ES-I3 (cell line): ENCODE results near the gene SAMD5.

Source experiments
- H3K36me3 ChIP-seq: 2 replicates; pipeline ENCODE4 v1.6.1; 2013; ENCODE audit warnings: mild to moderate bottlenecking, low read length, control low read depth, moderate library complexity; ENCODE audit not compliant: insufficient read depth
- H3K4me1 ChIP-seq: 2 replicates; pipeline ENCODE4 v1.6.1; 2013; ENCODE audit warnings: mild to moderate bottlenecking, control low read depth, low read length; ENCODE audit not compliant: insufficient read depth
- H3K9ac ChIP-seq: 2 replicates; pipeline ENCODE4 v1.6.1; 2013; ENCODE audit warnings: low read depth, mild to moderate bottlenecking, low read length, moderate library complexity
- H3K9me3 ChIP-seq: 2 replicates; pipeline ENCODE4 v1.6.1; 2013; ENCODE audit warnings: mild to moderate bottlenecking, low read length, moderate library complexity; ENCODE audit not compliant: control insufficient read depth, insufficient read depth

The SAMD5 gene

GRCh38 chr6:147567141-147567805, 58.8 kb downstream of the SAMD5 start:
- no peaks in the 10 kb centered on the region for H3K36me3 ChIP-seq
- no peaks in the 10 kb centered on the region for H3K4me1 ChIP-seq
- no peak overlapping the region for H3K9ac ChIP-seq
- H3K9me3 ChIP-seq: no peaks in the 10 kb centered on the region

DNA sequence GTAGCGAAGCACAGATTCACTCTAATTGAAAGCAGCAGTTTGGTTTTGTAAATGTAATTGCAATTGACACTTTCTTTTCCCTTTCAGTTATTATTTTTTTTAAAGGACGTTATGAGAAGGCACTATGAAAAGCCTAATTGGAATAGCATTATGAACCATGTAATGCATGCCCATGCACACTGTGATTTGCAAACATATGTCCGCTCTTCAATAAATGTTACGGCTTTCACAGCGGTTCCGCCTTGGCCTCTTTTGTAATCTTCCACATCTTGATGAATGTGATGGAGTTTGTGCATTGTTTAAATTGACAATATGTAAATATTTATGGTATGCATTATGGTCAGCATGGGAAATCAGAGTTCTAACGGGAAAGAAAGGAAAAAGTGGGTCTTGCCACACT, 61.3 kb downstream of the SAMD5 start:
- H3K36me3 ChIP-seq: no peaks in the 10 kb centered on the region
- H3K4me1 ChIP-seq: no peaks in the 10 kb centered on the region
- no peak overlapping the region for H3K9ac ChIP-seq
- no peaks in the 10 kb centered on the region for H3K9me3 ChIP-seq

DNA sequence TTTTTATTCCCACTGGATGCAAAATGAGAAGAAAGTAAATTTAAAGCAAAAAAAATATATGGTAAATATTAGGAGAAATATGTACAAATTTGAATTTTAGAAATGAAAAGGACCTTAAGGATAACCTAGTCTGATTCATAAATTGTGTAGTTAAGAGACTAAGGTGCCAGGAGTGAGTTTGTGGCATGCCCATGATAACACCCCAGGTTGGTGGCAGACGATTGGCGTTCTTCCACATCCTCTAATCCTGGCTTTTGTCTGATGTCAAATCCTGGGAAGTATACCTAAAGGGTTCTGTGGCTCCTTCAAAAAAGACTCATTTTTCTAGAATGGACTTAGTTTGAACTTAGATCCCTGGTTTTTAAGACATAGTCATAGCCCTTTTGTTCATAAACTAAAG, 62.2 kb downstream of the SAMD5 start:
- no peak overlapping the region for H3K9ac ChIP-seq
- H3K9me3 ChIP-seq: no peaks in the 10 kb centered on the region
- H3K36me3 ChIP-seq: no peaks in the 10 kb centered on the region
- no peaks in the 10 kb centered on the region for H3K4me1 ChIP-seq

DNA sequence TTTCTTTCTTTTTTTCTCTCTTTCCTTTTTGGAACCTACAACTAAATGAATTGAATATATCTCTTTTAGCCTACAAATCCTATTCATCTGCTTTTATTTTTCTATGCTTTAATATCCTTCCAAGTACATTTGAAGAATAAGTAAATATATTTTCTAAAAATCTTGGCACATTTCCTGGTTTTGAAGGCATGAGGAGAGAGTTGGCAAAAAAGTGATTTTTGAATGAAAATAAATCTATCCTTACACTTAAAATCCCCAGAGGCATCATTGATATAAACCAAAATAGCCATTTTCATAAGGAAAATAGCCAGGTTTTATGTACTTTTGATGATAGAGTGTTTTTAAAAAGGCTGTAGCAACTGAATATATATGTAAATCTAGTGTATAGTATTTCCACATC, 69.0 kb downstream of the SAMD5 start:
- H3K36me3 ChIP-seq: no peaks in the 10 kb centered on the region
- H3K9ac ChIP-seq: no peak overlapping the region
- no peaks in the 10 kb centered on the region for H3K9me3 ChIP-seq
- H3K4me1 ChIP-seq: no peaks in the 10 kb centered on the region

DNA sequence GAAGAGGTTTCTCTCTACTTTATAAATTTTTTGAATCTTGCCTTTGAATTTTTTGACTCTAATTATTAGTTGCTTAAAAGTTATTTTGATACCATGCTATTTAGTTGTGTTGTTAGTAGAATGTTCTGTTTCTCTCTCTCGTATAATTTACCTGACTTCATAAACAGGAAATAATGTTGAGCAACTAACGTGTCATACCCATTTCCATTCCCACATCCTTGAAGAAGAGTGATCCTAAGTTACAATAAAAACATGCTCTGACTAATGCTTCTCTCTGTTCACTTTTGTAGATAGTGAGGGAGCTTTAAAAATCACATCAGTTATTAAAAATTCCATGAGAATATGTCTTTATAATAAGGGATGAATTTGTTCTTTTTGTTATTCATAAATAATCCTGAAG, 69.7 kb downstream of the SAMD5 start:
- Histone ChIP-seq H3K9ac (no peak overlapping the region), H3K9me3 (no peaks in the 10 kb centered on the region), H3K36me3 (no peaks in the 10 kb centered on the region), H3K4me1 (no peaks in the 10 kb centered on the region)

GRCh38 chr6:147578883-147579282, 70.4 kb downstream of the SAMD5 start:
- Histone ChIP-seq H3K9me3 (no peaks in the 10 kb centered on the region), H3K4me1 (no peaks in the 10 kb centered on the region), H3K9ac (no peak overlapping the region), H3K36me3 (no peaks in the 10 kb centered on the region)

GRCh38 chr6:147579667-147580066, 71.2 kb downstream of the SAMD5 start:
- no peak overlapping the region for H3K9ac ChIP-seq
- no peaks in the 10 kb centered on the region for H3K36me3 ChIP-seq
- no peaks in the 10 kb centered on the region for H3K9me3 ChIP-seq
- no peaks in the 10 kb centered on the region for H3K4me1 ChIP-seq

DNA sequence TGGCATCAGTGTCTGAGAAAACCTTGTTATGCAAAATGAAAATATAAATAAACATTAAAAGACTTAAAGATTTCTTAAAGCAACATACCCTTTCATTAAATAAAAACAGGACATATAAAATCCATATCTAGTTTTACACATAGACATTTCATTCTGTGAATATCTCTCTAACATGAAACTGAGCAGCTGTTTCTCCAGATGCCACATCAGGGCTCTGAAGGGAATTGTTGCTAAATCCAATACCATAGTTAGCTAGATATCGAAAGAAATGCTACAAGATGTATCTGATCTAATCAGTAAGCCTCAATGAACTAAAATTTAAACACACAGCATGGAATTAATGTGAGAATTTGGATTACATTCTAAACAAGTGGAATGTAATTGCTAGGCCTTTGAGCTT, 74.5 kb downstream of the SAMD5 start:
- no peaks in the 10 kb centered on the region for H3K4me1 ChIP-seq
- H3K9me3 ChIP-seq: no peaks in the 10 kb centered on the region
- no peak overlapping the region for H3K9ac ChIP-seq
- H3K36me3 ChIP-seq: no peaks in the 10 kb centered on the region

DNA sequence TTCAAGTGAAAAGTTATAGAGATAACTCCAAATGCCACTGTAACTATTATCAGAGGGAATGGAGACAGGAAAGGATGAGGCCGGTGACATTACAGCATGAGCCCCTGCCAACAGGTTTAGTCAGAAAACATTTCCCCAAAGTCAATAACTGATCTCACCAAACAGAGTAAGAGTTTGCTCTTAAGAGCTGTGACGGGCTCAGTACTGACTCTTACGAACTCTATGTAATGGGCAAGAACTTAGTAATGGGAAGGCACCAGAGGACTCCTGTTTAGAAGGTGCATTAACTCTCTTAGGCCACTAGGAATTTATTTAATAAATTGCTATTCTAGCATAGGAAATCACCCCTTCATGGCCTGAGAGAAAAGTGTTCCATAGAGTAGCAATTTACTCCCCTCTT, 76.8 kb downstream of the SAMD5 start:
- Histone ChIP-seq H3K36me3 (no peaks in the 10 kb centered on the region), H3K9ac (no peak overlapping the region), H3K4me1 (no peaks in the 10 kb centered on the region), H3K9me3 (no peaks in the 10 kb centered on the region)

GRCh38 chr6:147586044-147586443, 77.6 kb downstream of the SAMD5 start:
- Histone ChIP-seq H3K9ac (no peak overlapping the region), H3K9me3 (no peaks in the 10 kb centered on the region), H3K4me1 (no peaks in the 10 kb centered on the region), H3K36me3 (no peaks in the 10 kb centered on the region)

DNA sequence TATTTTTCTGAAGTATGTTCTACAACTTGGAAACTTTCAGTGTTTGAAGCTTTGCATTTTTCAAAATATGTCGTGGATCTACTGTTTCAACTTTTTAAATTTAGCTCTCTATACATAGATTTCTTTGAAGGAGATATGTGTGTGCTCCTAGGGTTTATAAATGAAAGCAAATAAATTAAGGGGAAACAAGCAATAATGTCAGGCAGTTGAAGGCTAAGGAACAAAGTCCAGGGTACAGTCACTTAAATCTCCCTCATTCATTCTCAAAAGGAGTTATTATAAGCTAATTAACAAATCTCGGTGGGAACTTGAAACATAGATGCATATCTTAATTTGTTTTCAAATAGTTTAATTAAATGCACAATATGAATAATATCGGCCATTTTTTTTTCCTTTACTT, 79.4 kb downstream of the SAMD5 start:
- Histone ChIP-seq H3K36me3 (no peaks in the 10 kb centered on the region), H3K9me3 (no peaks in the 10 kb centered on the region), H3K9ac (no peak overlapping the region), H3K4me1 (no peaks in the 10 kb centered on the region)

DNA sequence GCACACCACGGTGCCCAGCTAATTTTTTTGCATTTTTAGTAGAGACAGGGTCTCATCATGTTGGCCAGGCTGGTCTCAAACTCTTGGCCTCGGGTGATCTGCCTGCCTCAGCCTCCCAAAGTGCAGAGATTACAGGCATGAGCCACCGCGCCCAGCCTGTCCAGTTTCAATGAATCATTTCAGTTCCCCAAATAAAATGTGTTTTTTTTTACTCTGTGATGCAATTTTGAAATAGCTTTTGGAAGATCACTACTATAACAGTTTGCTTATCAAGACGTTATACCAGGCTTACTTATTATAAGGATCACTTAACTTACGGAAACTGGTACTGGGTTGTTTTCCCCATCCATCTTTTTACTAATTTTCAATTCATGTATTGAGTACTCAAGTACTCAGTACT, 80.0 kb downstream of the SAMD5 start:
- no peak overlapping the region for H3K9ac ChIP-seq
- no peaks in the 10 kb centered on the region for H3K9me3 ChIP-seq
- H3K4me1 ChIP-seq: no peaks in the 10 kb centered on the region
- H3K36me3 ChIP-seq: no peaks in the 10 kb centered on the region

- H3K9me3 ChIP-seq: no peaks in the 10 kb centered on the region
- H3K36me3 ChIP-seq: no peaks in the 10 kb centered on the region
- no peaks in the 10 kb centered on the region for H3K4me1 ChIP-seq
These were observed 81.3 kb downstream of the SAMD5 start for GRCh38 chr6:147589739-147590250.

DNA sequence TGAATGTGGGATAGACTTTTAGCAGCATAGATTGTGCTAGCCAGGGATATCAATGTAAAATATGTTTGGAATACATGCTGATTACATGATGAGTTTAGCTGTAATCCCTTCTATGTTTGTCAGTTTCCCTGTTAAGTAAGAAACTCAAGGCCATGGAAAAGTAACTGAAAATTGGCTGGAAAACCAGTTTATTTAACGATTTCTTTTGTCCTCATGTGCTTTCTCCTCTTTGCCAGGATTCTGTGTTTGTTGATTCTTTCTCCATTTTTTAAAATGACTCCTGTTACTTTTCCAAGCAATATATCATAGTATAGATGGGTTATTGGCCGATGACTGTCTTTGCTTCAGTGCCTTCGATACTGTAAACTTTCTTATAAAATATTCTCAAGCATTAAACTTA, 87.5 kb downstream of the SAMD5 start:
- no peaks in the 10 kb centered on the region for H3K36me3 ChIP-seq
- no peaks in the 10 kb centered on the region for H3K4me1 ChIP-seq
- H3K9ac ChIP-seq: no peak overlapping the region
- no peaks in the 10 kb centered on the region for H3K9me3 ChIP-seq

More at GRCh38 chr6:147589739-147590250, 81.3 kb downstream of the SAMD5 start:
- no peak overlapping the region for H3K9ac ChIP-seq

GRCh38 chr6:147603392-147604081, 95.0 kb downstream of the SAMD5 start:
- H3K9ac ChIP-seq: no peak overlapping the region
- no peaks in the 10 kb centered on the region for H3K4me1 ChIP-seq
- H3K36me3 ChIP-seq: no peaks in the 10 kb centered on the region
- no peaks in the 10 kb centered on the region for H3K9me3 ChIP-seq
